A549 (cell line): ENCODE results near the gene WFIKKN1. TPM values are rescaled to one million over a fixed set of nuclear protein-coding genes. Genes with fewer than 3 reads are reported as not detected.

Source experiments
- ATAC-seq, 2 experiments: fragments of 200-7000 bp in 1 of 2; fragments of >200 bp in 1 of 2; cut with Nextera tagmentation in 1 of 2; cut with Tn5 transposase in 1 of 2; 3 replicates each; pipeline versions ENCODE4 v1.8.0 to v1.9.1; 2018 to 2020; ENCODE audit warnings: mild to moderate bottlenecking in 1 of 2, moderate library complexity in 1 of 2
- CTCF ChIA-PET: fragments of 300-600 bp; sonication (Branson Sonifier 250); formaldehyde crosslinking; extraction: SDS; loops from one replicate; lab custom pipeline; 2021; ENCODE audit warnings: antibody characterized with exemption, inconsistent platforms; lab: Yijun Ruan, JAX
- POLR2A ChIA-PET: fragments of 350-600 bp; formaldehyde crosslinking; extraction: SDS; loops from one replicate; lab custom pipeline; 2021; ENCODE audit warnings: antibody characterized with exemption, inconsistent platforms; lab: Yijun Ruan, JAX
- DNase-seq, 2 experiments: peaks; one replicate each; pipeline versions ENCODE4 v3.0.0 to v3.0.0-alpha.2; 2011 to 2016; ENCODE audit warnings: low read depth in 1 of 2, low spot score in 1 of 2
- FAIRE-seq: peaks from 2 replicates; lab custom pipeline; 2011; peaks lifted over from hg19 to GRCh38; lab: Jason Lieb, UNC
- H3K27ac ChIP-seq, 2 experiments: fragments of >200 bp; sonication (Bioruptor Twin); formaldehyde crosslinking; 3 replicates each; pipeline ENCODE4 v1.5.1; 2016 to 2017
- H3K4me1 ChIP-seq: fragments of >200 bp; sonication (Bioruptor Twin); formaldehyde crosslinking; 3 replicates; pipeline ENCODE4 v1.6.1; 2016
- H3K4me2 ChIP-seq: fragments of >200 bp; sonication (Bioruptor Twin); formaldehyde crosslinking; 3 replicates; pipeline ENCODE4 v1.6.1; 2016
- H3K4me3 ChIP-seq: fragments of >200 bp; sonication (Bioruptor Twin); formaldehyde crosslinking; 3 replicates; pipeline ENCODE4 v1.5.1; 2016
- H3K9me3 ChIP-seq: fragments of >200 bp; sonication (Bioruptor Twin); formaldehyde crosslinking; 3 replicates; pipeline ENCODE4 v1.6.1; 2016
- CBX2 ChIP-seq: fragments of 200-600 bp; sonication (generic); IDR thresholded peaks from 2 replicates; pipeline ENCODE4 v1.6.1; 2016; ENCODE audit warnings: low read depth, mild to moderate bottlenecking, borderline replicate concordance
- CEBPB ChIP-seq, 2 experiments: fragments of >200 bp in 1 of 2; sonication (Bioruptor Twin) in 1 of 2; formaldehyde crosslinking in 1 of 2; IDR thresholded peaks; 2 replicates each; pipeline ENCODE4 v1.6.1; 2012 to 2016
- CHD2 ChIP-seq: fragments of 150-350 bp; IDR thresholded peaks from 2 replicates; pipeline ENCODE4 v1.6.1; 2014; ENCODE audit warnings: low read length; ENCODE audit not compliant: partially characterized antibody
- GATA3 ChIP-seq: IDR thresholded peaks from 2 replicates; pipeline ENCODE4 v1.6.1; 2012; ENCODE audit warnings: borderline replicate concordance
- HES2 ChIP-seq: fragments of >200 bp; sonication (Bioruptor Twin); formaldehyde crosslinking; IDR thresholded peaks from 2 replicates; pipeline ENCODE4 v1.6.1; 2016
- HOXA7 ChIP-seq: fragments of 250-450 bp; sonication (Bioruptor Pico); IDR thresholded peaks from 2 replicates; pipeline ENCODE4 v1.5.0; 2020; ENCODE audit warnings: mild to moderate bottlenecking, moderate library complexity
- JUN ChIP-seq, 2 experiments: fragments of >200 bp; sonication (Bioruptor Twin); formaldehyde crosslinking; IDR thresholded peaks; 2 replicates in 1 of 2; 3 replicates in 1 of 2; pipeline ENCODE4 v1.6.1; 2016 to 2017
- JUNB ChIP-seq: fragments of >200 bp; sonication (Bioruptor Twin); formaldehyde crosslinking; IDR thresholded peaks from 2 replicates; pipeline ENCODE4 v1.6.1; 2016
- KDM1A ChIP-seq: fragments of 200-600 bp; sonication (generic); IDR thresholded peaks from 2 replicates; pipeline ENCODE4 v1.6.1; 2016; ENCODE audit warnings: low read depth, mild to moderate bottlenecking
- KDM5A ChIP-seq: fragments of 200-600 bp; sonication (generic); IDR thresholded peaks from 2 replicates; pipeline ENCODE4 v1.6.1; 2016; ENCODE audit warnings: antibody characterized with exemption, mild to moderate bottlenecking
- MAFK ChIP-seq: fragments of 450-650 bp; IDR thresholded peaks from 2 replicates; pipeline ENCODE4 v1.6.1; 2014; ENCODE audit not compliant: partially characterized antibody
- MAX ChIP-seq: IDR thresholded peaks from 2 replicates; pipeline ENCODE4 v1.6.1; 2012
- MAZ ChIP-seq: fragments of 150-350 bp; IDR thresholded peaks from 2 replicates; pipeline ENCODE4 v1.6.1; 2014; ENCODE audit warnings: antibody characterized with exemption, low read depth, low read length, borderline replicate concordance
- NR3C1 ChIP-seq: fragments of >200 bp; sonication (Bioruptor Twin); formaldehyde crosslinking; IDR thresholded peaks from 3 replicates; pipeline ENCODE4 v1.6.1; 2017
- PBX3 ChIP-seq: IDR thresholded peaks from 2 replicates; pipeline ENCODE4 v1.6.1; 2012
- PHF8 ChIP-seq: fragments of 200-600 bp; sonication (generic); IDR thresholded peaks from 2 replicates; pipeline ENCODE4 v1.6.1; 2016; ENCODE audit warnings: low read depth, mild to moderate bottlenecking, antibody characterized with exemption, moderate library complexity, borderline replicate concordance
- POLR2AphosphoS2 ChIP-seq: conservative IDR thresholded peaks from 2 replicates; pipeline ENCODE4 v1.6.1; 2012; ENCODE audit warnings: low read length, improper control_type of control experiment, inconsistent platforms
- RCOR1 ChIP-seq: fragments of 150-350 bp; IDR thresholded peaks from 2 replicates; pipeline ENCODE4 v1.6.1; 2014; ENCODE audit warnings: antibody characterized with exemption, low read length, low read depth
- REST ChIP-seq: fragments of 200-600 bp; sonication (generic); IDR thresholded peaks from 2 replicates; pipeline ENCODE4 v1.6.1; 2016; ENCODE audit warnings: antibody characterized with exemption, mild to moderate bottlenecking, moderate library complexity
- TP53 ChIP-seq: fragments of 250-450 bp; sonication (Bioruptor Pico); IDR thresholded peaks from 2 replicates; pipeline ENCODE4 v1.5.0; 2021; ENCODE audit warnings: mild to moderate bottlenecking, moderate library complexity
- ZSCAN20 ChIP-seq: fragments of 250-450 bp; sonication (Bioruptor Pico); IDR thresholded peaks from 2 replicates; pipeline ENCODE4 v1.8.0; 2022; ENCODE audit warnings: mild to moderate bottlenecking, moderate library complexity
- WGBS: methylation state at CpG from one replicate; pipeline ENCODE4 v1.1.6; 2017; ENCODE audit errors: missing lambda C conversion rate; 5-methylcytosine and 5-hydroxymethylcytosine counted together
- polyA plus RNA-seq, 4 experiments: library from polyadenylated mRNA; depleted of rRNA in 3 of 4; stranded (reverse); fragments of >200 nt; fragmentation: RNase III in 1 of 4; extraction: RNeasy Plus Mini Kit Qiagen cat#74134 plus additional on column Dnase treatment in 1 of 4; gene quantifications; 2 replicates in 3 of 4; 3 replicates in 1 of 4; pipeline ENCODE4 v1.2.3, GENCODE V29; 2011 to 2017

Gene WFIKKN1
- polyA plus RNA-seq, 2 of the 4 experiments (the other 2 are of a cell fraction): 0.05 to 0.23 TPM

- Histone ChIP-seq H3K27ac (no peak overlapping the region), H3K4me2 (no peak overlapping the region)
- no peak for DNase-seq
- FAIRE-seq: no peak
- TF ChIP-seq TP53 (no peak), NR3C1 (no peak), CHD2 (no peak), MAX (no peak), CEBPB (IDR thresholded peaks at IDR 0.05) (no peak), RCOR1 (no peak)
- TF ChIP-seq, all 56 proteins: peak for 0
- 96% methylated on average over 16 of the region's 19 CpGs for WGBS
- no peaks in the 10 kb centered on the region for H3K9me3 ChIP-seq
- H3K4me3 ChIP-seq: no peak overlapping the region
- peaks cover 27% of the 10 kb centered on the region for H3K4me1 ChIP-seq
- CTCF ChIA-PET: interaction anchor here (1.0 to 2.3 kb wide), 2 partner anchors 11 to 14 kb away, joined by 3 to 8 read pairs; no protein-coding TSS in a partner anchor
- no peak for ATAC-seq
- POLR2A ChIA-PET: no interaction called here
Observed at GRCh38 chr16:672371-672770, 41.6 kb downstream of the WFIKKN1 start.

GRCh38 chr16:672851-673250, 42.1 kb downstream of the WFIKKN1 start:
- ATAC-seq: no peak
- no peak for FAIRE-seq
- Histone ChIP-seq H3K4me1 (peaks cover 23% of the 10 kb centered on the region), H3K4me3 (no peak overlapping the region), H3K9me3 (no peaks in the 10 kb centered on the region), H3K4me2 (no peak overlapping the region), H3K27ac (peak overlapping the region in 1 of 2 experiments; percentile 58; a peak in 3 of 6 replicates)
- ChIA-PET CTCF (interaction anchor here (1.1 to 1.4 kb wide), 3 partner anchors 12 to 19 kb away, joined by 3 to 10 read pairs (median 4); no protein-coding TSS in a partner anchor), POLR2A (no interaction called here)
- 88% methylated on average over 21 of the region's 21 CpGs for WGBS
- TF ChIP-seq CEBPB (IDR thresholded peaks at IDR 0.05) (no peak), POLR2AphosphoS2 (no peak), JUNB (no peak), CBX2 (no peak), MAZ (no peak), HES2 (no peak), KDM5A (no peak), ZSCAN20 (CRISPR knock-in tag) (no peak), JUN (IDR thresholded peaks at IDR 0.05) (no peak), GATA3 (no peak), PBX3 (no peak), RCOR1 (no peak), HOXA7 (CRISPR knock-in tag) (no peak), MAFK (no peak), PHF8 (no peak), KDM1A (no peak), MAX (no peak), REST (no peak)
- no peak for DNase-seq
